CD14-positive monocyte (primary cell): Measurements from ENCODE around the gene STX18. TPM values are rescaled to one million over a fixed set of nuclear protein-coding genes. Genes with fewer than 3 reads are reported as not detected.
A peak's percentile ranks its signal among the peaks of the same experiment; 100 is the strongest.

Experiments
- DNase-seq, 3 donors: peaks; one replicate each; pipeline ENCODE4 v3.0.0-alpha.2; 2011 to 2022
- H2AFZ ChIP-seq: 2 replicates; pipeline ENCODE4 v1.6.0; 2012; ENCODE audit warnings: mild to moderate bottlenecking, low read depth, low read length, inconsistent platforms; ENCODE audit not compliant: insufficient read depth, poor library complexity, severe bottlenecking
- H3K27ac ChIP-seq, 2 donors: 1 replicate in 1 of 2; 2 replicates in 1 of 2; pipeline ENCODE4 v1.5.1; 2012 to 2013; ENCODE audit warnings: low read length in 2 of 2, control low read depth in 1 of 2, inconsistent platforms in 1 of 2, low read depth in 1 of 2, mild to moderate bottlenecking in 1 of 2
- H3K27me3 ChIP-seq, 2 donors: one replicate each; pipeline versions ENCODE4 v1.6.0 to v1.6.1; 2011 to 2013; ENCODE audit warnings: low read length in 2 of 2; ENCODE audit not compliant: control insufficient read depth in 2 of 2, insufficient read depth in 2 of 2
- H3K36me3 ChIP-seq, 2 donors: replicated peaks in 1 of 2; 1 replicate in 1 of 2; 2 replicates in 1 of 2; pipeline versions ENCODE4 v1.5.1 to v1.6.1; 2012 to 2013; ENCODE audit warnings: low read length in 2 of 2, control low read depth in 1 of 2, inconsistent platforms in 1 of 2, mild to moderate bottlenecking in 1 of 2; ENCODE audit not compliant: insufficient read depth in 2 of 2, control insufficient read depth in 1 of 2
- H3K4me1 ChIP-seq, 2 donors: 1 replicate in 1 of 2; 2 replicates in 1 of 2; pipeline versions ENCODE4 v1.5.1 to v1.6.1; 2012 to 2013; ENCODE audit warnings: low read length in 2 of 2, control low read depth in 1 of 2, inconsistent platforms in 1 of 2, mild to moderate bottlenecking in 1 of 2, moderate library complexity in 1 of 2; ENCODE audit not compliant: insufficient read depth in 2 of 2, control insufficient read depth in 1 of 2
- H3K4me2 ChIP-seq: replicated peaks from 2 replicates; pipeline ENCODE3; 2012; ENCODE audit warnings: low read length, moderate library complexity, mild to moderate bottlenecking; ENCODE audit not compliant: poor library complexity, severe bottlenecking; ENCODE audit errors: extremely low read depth
- H3K4me3 ChIP-seq, 3 experiments: fragments of 200-600 bp in 1 of 3; sonication (generic) in 1 of 3; replicated peaks in 1 of 3; 1 replicate in 2 of 3; 2 replicates in 1 of 3; pipeline ENCODE4 v1.5.1; 2011 to 2013; ENCODE audit warnings: low read length in 3 of 3, mild to moderate bottlenecking in 3 of 3, control low read depth in 2 of 3, low read depth in 2 of 3, inconsistent platforms in 1 of 3, moderate library complexity in 1 of 3
- H3K79me2 ChIP-seq: 2 replicates; pipeline ENCODE4 v1.6.0; 2012; ENCODE audit warnings: mild to moderate bottlenecking, control low read depth, inconsistent platforms, low read length, moderate library complexity; ENCODE audit not compliant: insufficient read depth
- H3K9ac ChIP-seq: 2 replicates; pipeline ENCODE4 v1.6.0; 2017; ENCODE audit warnings: low read length, mild to moderate bottlenecking; ENCODE audit not compliant: insufficient read depth, poor library complexity, severe bottlenecking
- H3K9me3 ChIP-seq, 2 donors: replicated peaks in 1 of 2; 1 replicate in 1 of 2; 2 replicates in 1 of 2; pipeline versions ENCODE4 v1.5.1 to v1.6.1; 2012 to 2013; ENCODE audit warnings: low read length in 2 of 2, control low read depth in 1 of 2; ENCODE audit not compliant: control insufficient read depth in 1 of 2, insufficient read depth in 1 of 2
- H4K20me1 ChIP-seq: 2 replicates; pipeline ENCODE4 v1.6.0; 2012; ENCODE audit warnings: mild to moderate bottlenecking, low read length, control low read depth, moderate library complexity; ENCODE audit not compliant: insufficient read depth
- H3K27ac Mint-ChIP-seq, 7 donors: one replicate each; pipeline ENCODE4 v1.8.0; 2020; ENCODE audit warnings: mild to moderate bottlenecking in 7 of 7, mixed read lengths in 7 of 7, moderate library complexity in 6 of 7, inconsistent platforms in 2 of 7
- H3K27me3 Mint-ChIP-seq, 3 donors: one replicate each; pipeline ENCODE4 v1.8.0; 2021 to 2022; ENCODE audit warnings: low read depth in 3 of 3, mild to moderate bottlenecking in 3 of 3, mixed read lengths in 3 of 3, moderate library complexity in 3 of 3, inconsistent platforms in 1 of 3
- H3K36me3 Mint-ChIP-seq, 2 donors: one replicate each; pipeline ENCODE4 v1.8.0; 2020; ENCODE audit warnings: mixed read lengths in 2 of 2, inconsistent platforms in 1 of 2, mild to moderate bottlenecking in 1 of 2
- H3K4me1 Mint-ChIP-seq: one replicate; pipeline ENCODE4 v1.8.0; 2020; ENCODE audit warnings: mild to moderate bottlenecking, mixed read lengths
- H3K4me3 Mint-ChIP-seq, 2 donors: one replicate each; pipeline ENCODE4 v1.8.0; 2020; ENCODE audit warnings: mild to moderate bottlenecking in 2 of 2, mixed read lengths in 2 of 2, moderate library complexity in 1 of 2
- H3K9me3 Mint-ChIP-seq, 7 donors: one replicate each; pipeline ENCODE4 v1.8.0; 2020 to 2022; ENCODE audit warnings: mixed read lengths in 7 of 7, mild to moderate bottlenecking in 6 of 7, moderate library complexity in 6 of 7, inconsistent platforms in 2 of 7
- WGBS: methylation state at CpG from one replicate; pipeline ENCODE4 v1.1.5; 2013; ENCODE audit warnings: missing lambda C conversion rate; ENCODE audit not compliant: insufficient coverage; 5-methylcytosine and 5-hydroxymethylcytosine counted together
- intact Hi-C, 2 donors: fragments of 100-400 bp; cut with micrococcal nuclease; formaldehyde crosslinking; loops; one replicate each; pipeline versions ENCODE4 v1.15.0 to v1.15.1; 2023
- polyA plus RNA-seq, 3 donors: library from polyadenylated mRNA; depleted of rRNA in 1 of 3; unstranded in 2 of 3; stranded (reverse) in 1 of 3; fragments of 300-500 nt in 2 of 3; fragments of >200 nt in 1 of 3; fragmentation: Illumina TruSeq in 2 of 3; gene quantifications; 1 replicate in 2 of 3; 2 replicates in 1 of 3; pipeline ENCODE4 v1.2.3, GENCODE V29; 2012 to 2021
- TF ChIP-seq, protein P1 (sequence below): fragments of 200-600 bp; IDR thresholded peaks from one replicate; pipeline ENCODE4 v1.8.0; 2022; ENCODE audit warnings: antibody characterized with exemption, mild to moderate bottlenecking

Gene STX18
- polyA plus RNA-seq, 3 donors = 19.0 to 24.1 (median 19.6) TPM

DNA sequence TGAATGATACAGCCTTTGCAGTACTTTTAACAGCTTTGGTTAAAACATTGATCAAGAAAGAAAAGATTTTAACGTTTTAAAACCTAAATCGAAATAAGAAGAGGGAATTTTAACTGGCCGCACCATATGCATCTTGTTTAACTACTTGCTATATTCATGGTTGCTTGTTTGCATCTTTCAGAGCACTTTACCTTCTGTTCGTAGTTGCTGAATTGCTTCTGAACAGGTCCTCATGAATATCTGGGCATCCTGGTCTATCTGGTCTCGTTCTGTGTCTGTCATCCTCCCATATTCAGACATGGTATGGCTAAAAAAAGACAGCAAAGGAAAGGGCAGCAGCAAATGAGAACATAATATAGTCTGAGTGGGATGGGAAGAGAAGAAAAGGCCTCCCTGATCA, 82.7 kb downstream of the STX18 start:
- Histone ChIP-seq H3K4me1 (no peaks in the 10 kb centered on the region), H4K20me1 (no peaks in the 10 kb centered on the region), H3K79me2 (no peaks in the 10 kb centered on the region), H2AFZ (no peak overlapping the region), H3K9me3 (no peaks in the 10 kb centered on the region), H3K4me3 (no peak overlapping the region), H3K27me3 (no peaks in the 10 kb centered on the region), H3K36me3 (peaks cover 59 to 89% of the 10 kb centered on the region in 2 donors), H3K4me2 (no peak overlapping the region), H3K9ac (no peak overlapping the region), H3K27ac (no peak overlapping the region)
- Mint-ChIP-seq H3K27me3 (no peaks in the 10 kb centered on the region), H3K36me3 (peaks cover 62 to 66% of the 10 kb centered on the region in 2 donors), H3K9me3 (no peaks in the 10 kb centered on the region), H3K4me3 (no peak overlapping the region), H3K27ac (peak overlapping the region in 1 of 7 donors; percentile 46), H3K4me1 (no peaks in the 10 kb centered on the region)
- TF ChIP-seq, protein P1, sequence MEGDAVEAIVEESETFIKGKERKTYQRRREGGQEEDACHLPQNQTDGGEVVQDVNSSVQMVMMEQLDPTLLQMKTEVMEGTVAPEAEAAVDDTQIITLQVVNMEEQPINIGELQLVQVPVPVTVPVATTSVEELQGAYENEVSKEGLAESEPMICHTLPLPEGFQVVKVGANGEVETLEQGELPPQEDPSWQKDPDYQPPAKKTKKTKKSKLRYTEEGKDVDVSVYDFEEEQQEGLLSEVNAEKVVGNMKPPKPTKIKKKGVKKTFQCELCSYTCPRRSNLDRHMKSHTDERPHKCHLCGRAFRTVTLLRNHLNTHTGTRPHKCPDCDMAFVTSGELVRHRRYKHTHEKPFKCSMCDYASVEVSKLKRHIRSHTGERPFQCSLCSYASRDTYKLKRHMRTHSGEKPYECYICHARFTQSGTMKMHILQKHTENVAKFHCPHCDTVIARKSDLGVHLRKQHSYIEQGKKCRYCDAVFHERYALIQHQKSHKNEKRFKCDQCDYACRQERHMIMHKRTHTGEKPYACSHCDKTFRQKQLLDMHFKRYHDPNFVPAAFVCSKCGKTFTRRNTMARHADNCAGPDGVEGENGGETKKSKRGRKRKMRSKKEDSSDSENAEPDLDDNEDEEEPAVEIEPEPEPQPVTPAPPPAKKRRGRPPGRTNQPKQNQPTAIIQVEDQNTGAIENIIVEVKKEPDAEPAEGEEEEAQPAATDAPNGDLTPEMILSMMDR = no peak
- DNase-seq = no peak
- 96% methylated on average over 4 of the region's 5 CpGs for WGBS
- intact Hi-C loops = no loop called here

DNA sequence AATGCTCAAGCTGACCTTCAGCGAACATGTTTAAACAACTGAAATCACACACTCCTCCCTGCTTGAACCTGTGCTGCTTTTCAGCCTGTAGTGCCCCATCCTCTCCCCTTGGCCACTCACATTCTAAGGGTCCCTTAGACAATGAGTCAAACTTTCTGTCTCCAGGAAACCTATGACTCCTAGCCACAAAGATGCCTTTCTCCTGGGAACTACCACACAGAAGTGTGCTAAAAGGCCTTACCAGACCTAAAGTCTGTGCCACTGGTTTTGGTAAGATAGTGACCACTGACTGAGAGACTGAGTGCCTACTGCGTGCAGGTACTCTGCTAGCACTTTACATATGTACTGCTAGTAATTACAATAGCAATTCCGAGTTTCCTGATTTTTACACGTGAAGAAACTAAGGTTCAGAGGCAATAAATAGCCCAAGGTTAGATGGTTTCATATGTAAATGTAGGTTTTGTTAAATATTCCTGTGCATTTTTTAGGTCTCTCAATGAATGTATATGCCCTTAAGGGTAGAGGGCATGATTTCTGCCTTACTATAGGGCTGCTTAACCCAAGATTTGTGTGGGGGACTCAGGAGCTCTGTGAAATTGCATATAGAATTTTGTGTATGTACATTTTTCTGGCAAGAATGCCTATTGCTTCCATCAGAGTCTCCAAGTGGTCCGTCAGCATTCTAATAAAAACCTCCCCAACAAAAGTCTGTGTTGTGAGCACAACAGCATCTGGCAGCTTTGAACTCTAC, 83.9 kb downstream of the STX18 start:
- no peak overlapping the region for H3K4me2 ChIP-seq
- Mint-ChIP-seq H3K36me3 (peaks cover 71 to 76% of the 10 kb centered on the region in 2 donors), H3K27ac (peak overlapping the region in 1 of 7 donors; percentile 52)

More for the DNA sequence above, 83.9 kb downstream of the STX18 start:
- no peak overlapping the region for H3K4me3 Mint-ChIP-seq
- no peaks in the 10 kb centered on the region for H3K79me2 ChIP-seq
- H3K9ac ChIP-seq = no peak overlapping the region
- H3K27ac ChIP-seq = no peak overlapping the region
- TF ChIP-seq, protein P1 = no peak
- H3K27me3 Mint-ChIP-seq = no peaks in the 10 kb centered on the region
- no peak for DNase-seq
- H3K4me1 ChIP-seq = no peaks in the 10 kb centered on the region
- H3K36me3 ChIP-seq = peaks cover 65 to 92% of the 10 kb centered on the region in 2 donors
- H3K4me3 ChIP-seq = no peak overlapping the region
- no peaks in the 10 kb centered on the region for H3K9me3 Mint-ChIP-seq
- H3K4me1 Mint-ChIP-seq = no peaks in the 10 kb centered on the region
- H4K20me1 ChIP-seq = no peaks in the 10 kb centered on the region
- no peak overlapping the region for H2AFZ ChIP-seq
- no peaks in the 10 kb centered on the region for H3K27me3 ChIP-seq
- WGBS = 90% methylated on average over 2 of the region's 5 CpGs
- intact Hi-C loops = no loop called here
- H3K9me3 ChIP-seq = no peaks in the 10 kb centered on the region
